ENCODE data around the gene FLNB.
A peak's percentile ranks its signal among the peaks of the same experiment; 100 is the strongest.

FLNB gene

GRCh38 chr3:58065700-58066167 lies 57.5 kb downstream of the FLNB start:
- TF ChIP-seq, protein P1, sequence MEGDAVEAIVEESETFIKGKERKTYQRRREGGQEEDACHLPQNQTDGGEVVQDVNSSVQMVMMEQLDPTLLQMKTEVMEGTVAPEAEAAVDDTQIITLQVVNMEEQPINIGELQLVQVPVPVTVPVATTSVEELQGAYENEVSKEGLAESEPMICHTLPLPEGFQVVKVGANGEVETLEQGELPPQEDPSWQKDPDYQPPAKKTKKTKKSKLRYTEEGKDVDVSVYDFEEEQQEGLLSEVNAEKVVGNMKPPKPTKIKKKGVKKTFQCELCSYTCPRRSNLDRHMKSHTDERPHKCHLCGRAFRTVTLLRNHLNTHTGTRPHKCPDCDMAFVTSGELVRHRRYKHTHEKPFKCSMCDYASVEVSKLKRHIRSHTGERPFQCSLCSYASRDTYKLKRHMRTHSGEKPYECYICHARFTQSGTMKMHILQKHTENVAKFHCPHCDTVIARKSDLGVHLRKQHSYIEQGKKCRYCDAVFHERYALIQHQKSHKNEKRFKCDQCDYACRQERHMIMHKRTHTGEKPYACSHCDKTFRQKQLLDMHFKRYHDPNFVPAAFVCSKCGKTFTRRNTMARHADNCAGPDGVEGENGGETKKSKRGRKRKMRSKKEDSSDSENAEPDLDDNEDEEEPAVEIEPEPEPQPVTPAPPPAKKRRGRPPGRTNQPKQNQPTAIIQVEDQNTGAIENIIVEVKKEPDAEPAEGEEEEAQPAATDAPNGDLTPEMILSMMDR (IDR thresholded peaks at IDR 0.05; ENCODE audit: control insufficient read depth, insufficient read depth, low read depth, low read length, missing control alignments): no peak
- no peak overlapping the region for H3K4me3 ChIP-seq (ENCODE audit: control insufficient read depth, low read depth, low read length)
- DNase-seq (ENCODE audit: low read depth): no peak

- H3K4me3 ChIP-seq (ENCODE audit: control insufficient read depth, low read depth, low read length): no peak overlapping the region
- TF ChIP-seq, protein P1 (IDR thresholded peaks at IDR 0.05; ENCODE audit: control insufficient read depth, insufficient read depth, low read depth, low read length, missing control alignments): peak; percentile 7
- DNase-seq (ENCODE audit: low read depth): no peak
Measured at GRCh38 chr3:58066842-58067241, 58.6 kb downstream of the FLNB start.

DNA sequence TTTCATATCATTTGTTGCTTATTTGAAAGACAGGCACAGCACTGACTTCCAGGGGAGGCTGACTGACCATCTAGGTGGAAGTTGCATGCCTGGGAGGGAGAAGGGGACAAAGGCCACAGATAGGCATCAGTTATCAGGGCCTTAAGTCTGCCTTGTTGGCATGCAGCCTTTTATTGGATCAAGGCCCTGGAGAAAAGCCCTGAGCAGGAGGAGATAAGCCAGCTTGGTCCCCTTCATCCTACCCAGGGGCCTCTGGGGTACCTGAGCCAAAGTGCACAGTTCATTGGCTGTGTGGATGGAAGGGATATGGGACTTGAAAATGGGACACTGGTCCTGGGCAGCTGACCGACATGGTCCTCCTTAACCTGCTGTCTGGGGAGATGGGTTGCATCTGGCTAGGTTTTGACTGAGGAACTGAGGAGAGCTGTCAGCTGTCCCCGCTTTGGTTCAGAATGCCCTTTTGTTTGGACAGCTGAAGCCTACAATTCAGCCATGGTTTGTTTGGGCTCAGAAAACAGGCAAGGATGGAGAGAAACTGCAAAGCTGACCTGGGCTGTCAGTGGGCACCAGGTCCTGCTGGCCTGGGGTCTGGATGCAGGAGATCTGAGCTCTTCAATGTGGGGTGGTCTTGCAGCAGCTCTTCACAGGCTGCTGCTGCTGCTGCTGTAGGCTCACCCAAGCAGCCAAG lies 60.0 kb downstream of the FLNB start:
- no peak overlapping the region for H3K4me3 ChIP-seq (ENCODE audit: control insufficient read depth, low read depth, low read length)
- no peak for DNase-seq (ENCODE audit: low read depth)
- TF ChIP-seq, protein P1 (IDR thresholded peaks at IDR 0.05; ENCODE audit: control insufficient read depth, insufficient read depth, low read depth, low read length, missing control alignments): no peak

- no peak for DNase-seq (ENCODE audit: low read depth)
- TF ChIP-seq, protein P1 (IDR thresholded peaks at IDR 0.05; ENCODE audit: control insufficient read depth, insufficient read depth, low read depth, low read length, missing control alignments): no peak
- H3K4me3 ChIP-seq (ENCODE audit: control insufficient read depth, low read depth, low read length): no peak overlapping the region
Measured at GRCh38 chr3:58071480-58071971, 63.3 kb downstream of the FLNB start.

DNA sequence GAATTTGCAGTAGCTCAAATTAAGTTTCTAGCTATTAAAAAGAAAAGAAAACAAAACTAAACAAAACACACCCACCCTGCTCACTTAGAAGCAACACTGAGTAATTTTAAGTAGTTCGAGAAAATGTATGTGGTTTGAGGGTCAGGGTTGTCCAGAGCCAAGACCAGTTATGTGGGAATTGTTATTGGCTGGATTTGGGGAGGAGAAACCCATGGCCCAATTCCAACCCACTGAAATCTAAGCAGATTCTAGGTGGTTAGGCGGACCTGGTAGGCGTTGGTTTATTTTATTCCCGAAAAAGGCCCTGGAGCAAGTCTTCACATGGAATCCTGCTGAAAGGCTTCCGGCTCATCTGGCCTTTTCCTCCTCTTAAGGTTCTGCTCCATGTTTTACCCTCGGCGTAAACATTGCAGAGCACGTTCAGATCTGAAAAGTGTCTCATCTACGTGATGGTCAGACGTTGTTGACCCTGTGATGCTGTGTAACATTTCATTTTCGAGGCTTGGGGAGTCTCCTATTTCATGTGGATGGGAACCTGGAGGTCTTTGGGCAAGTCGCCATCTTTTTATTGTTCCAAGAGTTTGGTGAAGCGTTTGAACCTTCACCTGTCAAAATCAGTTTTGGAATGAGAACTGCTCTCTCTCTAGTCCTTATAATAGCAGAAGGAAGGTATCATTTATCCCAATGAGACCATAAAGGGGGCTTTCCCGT lies 64.0 kb downstream of the FLNB start:
- TF ChIP-seq, protein P1 (IDR thresholded peaks at IDR 0.05; ENCODE audit: control insufficient read depth, insufficient read depth, low read depth, low read length, missing control alignments): no peak
- no peak overlapping the region for H3K4me3 ChIP-seq (ENCODE audit: control insufficient read depth, low read depth, low read length)
- DNase-seq (ENCODE audit: low read depth): peak; percentile 87

- H3K4me3 ChIP-seq (ENCODE audit: control insufficient read depth, low read depth, low read length): no peak overlapping the region
- TF ChIP-seq, protein P1 (IDR thresholded peaks at IDR 0.05; ENCODE audit: control insufficient read depth, insufficient read depth, low read depth, low read length, missing control alignments): no peak
- DNase-seq (ENCODE audit: low read depth): no peak
Measured at GRCh38 chr3:58072763-58073130, 64.5 kb downstream of the FLNB start.

All from AG09309 (cell line).